HepG2 (cell line): ENCODE data around the gene PHKG1. TPM values are rescaled to one million over a fixed set of nuclear protein-coding genes. Genes with fewer than 3 reads are reported as not detected.
A peak's percentile ranks its signal among the peaks of the same experiment; 100 is the strongest.

ENCODE experiments used
- BRF2 ChIP-seq: sonication (generic); formaldehyde crosslinking; IDR thresholded peaks from 2 replicates; pipeline ENCODE4 v1.8.1; 2022; ENCODE audit warnings: mild to moderate bottlenecking, missing genetic modification reagents
- ESRRA ChIP-seq: sonication (generic); formaldehyde crosslinking; IDR thresholded peaks from 2 replicates; pipeline ENCODE4 v1.5.1; 2020; ENCODE audit warnings: mild to moderate bottlenecking, low read depth, missing genetic modification reagents
- FOXA1 ChIP-seq, 2 experiments: fragments of 450-650 bp in 1 of 2; sonication (generic) in 1 of 2; formaldehyde crosslinking in 1 of 2; IDR thresholded peaks; 2 replicates each; pipeline versions ENCODE4 v1.4.0 to v1.6.1; 2016 to 2020; ENCODE audit warnings: missing genetic modification reagents in 1 of 2
- FOXM1 ChIP-seq: sonication (generic); formaldehyde crosslinking; IDR thresholded peaks from 2 replicates; pipeline ENCODE4 v1.5.0; 2020; ENCODE audit warnings: missing genetic modification reagents
- HINFP ChIP-seq: sonication (generic); formaldehyde crosslinking; IDR thresholded peaks from 2 replicates; pipeline ENCODE4 v1.4.0; 2020; ENCODE audit warnings: low read depth, mild to moderate bottlenecking, missing genetic modification reagents
- HOXA9 ChIP-seq: sonication (generic); formaldehyde crosslinking; IDR thresholded peaks from 2 replicates; pipeline ENCODE4 v1.8.1; 2022; ENCODE audit warnings: missing genetic modification reagents, mild to moderate bottlenecking, moderate library complexity, borderline replicate concordance
- MED13 ChIP-seq: sonication (generic); formaldehyde crosslinking; IDR thresholded peaks from 2 replicates; pipeline ENCODE4 v1.5.0; 2020; ENCODE audit warnings: missing genetic modification reagents
- PHF8 ChIP-seq: sonication (generic); formaldehyde crosslinking; IDR thresholded peaks from 2 replicates; pipeline ENCODE4 v1.5.0; 2020; ENCODE audit warnings: missing genetic modification reagents
- PRMT3 ChIP-seq: sonication (generic); formaldehyde crosslinking; IDR thresholded peaks from 2 replicates; pipeline ENCODE4 v1.8.1; 2022; ENCODE audit warnings: low read depth, mild to moderate bottlenecking, moderate library complexity, missing genetic modification reagents, borderline replicate concordance
- THRA ChIP-seq: sonication (generic); formaldehyde crosslinking; IDR thresholded peaks from 2 replicates; pipeline ENCODE4 v1.4.0; 2020; ENCODE audit warnings: missing genetic modification reagents, borderline replicate concordance
- TSC22D2 ChIP-seq: sonication (generic); formaldehyde crosslinking; IDR thresholded peaks from 2 replicates; pipeline ENCODE4 v1.5.1; 2020; ENCODE audit warnings: missing genetic modification reagents, mild to moderate bottlenecking, borderline replicate concordance
- ZBTB42 ChIP-seq: sonication (generic); formaldehyde crosslinking; IDR thresholded peaks from 2 replicates; pipeline ENCODE4 v1.5.0; 2020; ENCODE audit warnings: mild to moderate bottlenecking, missing genetic modification reagents
- ZNF235 ChIP-seq: sonication (generic); formaldehyde crosslinking; IDR thresholded peaks from 2 replicates; pipeline ENCODE4 v1.8.1; 2023; ENCODE audit warnings: mild to moderate bottlenecking, missing genetic modification reagents, borderline replicate concordance
- ZNF383 ChIP-seq: sonication (generic); formaldehyde crosslinking; IDR thresholded peaks from 2 replicates; pipeline ENCODE4 v1.4.0; 2020; ENCODE audit warnings: missing genetic modification reagents, mild to moderate bottlenecking, borderline replicate concordance
- ZNF512B ChIP-seq: sonication (generic); formaldehyde crosslinking; IDR thresholded peaks from 2 replicates; pipeline ENCODE4 v1.5.1; 2020; ENCODE audit warnings: missing genetic modification reagents, mild to moderate bottlenecking, borderline replicate concordance
- ZNF598 ChIP-seq: sonication (generic); formaldehyde crosslinking; IDR thresholded peaks from 2 replicates; pipeline ENCODE4 v1.5.1; 2020; ENCODE audit warnings: mild to moderate bottlenecking, missing genetic modification reagents, borderline replicate concordance
- ZNF75D ChIP-seq: sonication (generic); formaldehyde crosslinking; IDR thresholded peaks from 2 replicates; pipeline ENCODE4 v1.8.1; 2023; ENCODE audit warnings: missing genetic modification reagents, mild to moderate bottlenecking, borderline replicate concordance
- ZNF768 ChIP-seq: sonication (generic); formaldehyde crosslinking; IDR thresholded peaks from 2 replicates; pipeline ENCODE4 v1.4.0; 2020; ENCODE audit warnings: missing genetic modification reagents
- ZNF800 ChIP-seq: sonication (generic); formaldehyde crosslinking; IDR thresholded peaks from 2 replicates; pipeline ENCODE4 v1.4.0; 2020; ENCODE audit warnings: missing genetic modification reagents
- polyA plus RNA-seq, 8 experiments: library from polyadenylated mRNA; depleted of rRNA in 3 of 8; stranded (reverse) in 7 of 8; unstranded in 1 of 8; fragments of >200 nt; fragmentation: Illumina TruSeq in 4 of 8; extraction: Trizol in 4 of 8; gene quantifications; 2 replicates each; pipeline versions ENCODE4 v1.2.1 to v1.2.3, GENCODE V29; 2011 to 2016; ENCODE audit warnings: low read depth in 4 of 8, missing spikeins in 1 of 8, mixed read lengths in 1 of 8; ENCODE audit not compliant: insufficient read depth in 1 of 8
- total RNA-seq, 5 experiments: library from RNA; depleted of rRNA; stranded (reverse); fragments of >200 nt; fragmentation: Illumina TruSeq; extraction: Trizol; gene quantifications; 2 replicates each; pipeline ENCODE4 v1.2.3, GENCODE V29; 2016; ENCODE audit warnings: low read depth in 1 of 5

Gene PHKG1
- total and polyA plus RNA-seq, 2 of the 13 experiments (the other 11 are each of a cell fraction or from before 2014, with no cell fraction given) = 0.44 to 0.71 TPM

GRCh38 chr7:56051339-56052191, 41.2 kb downstream of the PHKG1 start, which contains the start of the genes CCT6A and PSPH (continued):
- no peak for TF ChIP-seq ZNF800 (CRISPR knock-in tag)
- no peak for TF ChIP-seq FOXM1 (CRISPR knock-in tag)
- TF ChIP-seq ZBTB42 (CRISPR knock-in tag) = peak; percentile 27; the same call in 1 of the 2 replicates
- TF ChIP-seq HOXA9 (CRISPR knock-in tag) = peak; percentile 37; the same call in 1 of the 2 replicates
- no peak for TF ChIP-seq FOXA1 (IDR thresholded peaks at IDR 0.05)
- no peak; the same call in 1 of the 2 replicates for TF ChIP-seq FOXA1 (CRISPR knock-in tag; IDR thresholded peaks at IDR 0.05)
- TF ChIP-seq PRMT3 = no peak
- no peak for TF ChIP-seq ZNF512B (CRISPR knock-in tag)
- TF ChIP-seq ZNF75D (CRISPR knock-in tag) = no peak
- TF ChIP-seq BRF2 = no peak
- TF ChIP-seq TSC22D2 = no peak
- peak; percentile 81 for TF ChIP-seq MED13 (CRISPR knock-in tag)
- no peak for TF ChIP-seq ZNF383
- TF ChIP-seq ZNF768 (CRISPR knock-in tag) = peak; percentile 58
- peak; percentile 88 for TF ChIP-seq HINFP (CRISPR knock-in tag)
- peak; percentile 77; the same call in 1 of the 2 replicates for TF ChIP-seq ESRRA (CRISPR knock-in tag)
- TF ChIP-seq PHF8 (CRISPR knock-in tag) = peak; percentile 92
- peak; percentile 85; the same call in 1 of the 2 replicates for TF ChIP-seq ZNF598
- TF ChIP-seq THRA (CRISPR knock-in tag) = no peak
- peak; percentile 55; the same call in 1 of the 2 replicates for TF ChIP-seq ZNF235
